Endothelial cell (in vitro differentiated cells): ENCODE data around the gene SCAI. TPM values are rescaled to one million over a fixed set of nuclear protein-coding genes. Genes with fewer than 3 reads are reported as not detected.
A peak's percentile ranks its signal among the peaks of the same experiment; 100 is the strongest.

Experiments used
- DNase-seq: peaks from one replicate; pipeline ENCODE4 v3.0.0; 2021; ENCODE audit warnings: low spot score
- H3K27ac Mint-ChIP-seq: one replicate; pipeline ENCODE4 v1.8.0; 2021; ENCODE audit warnings: mixed read lengths, inconsistent platforms; ENCODE audit not compliant: unreplicated experiment
- H3K27me3 Mint-ChIP-seq: one replicate; pipeline ENCODE4 v1.8.0; 2021; ENCODE audit warnings: mild to moderate bottlenecking, moderate library complexity, mixed read lengths, inconsistent platforms; ENCODE audit not compliant: unreplicated experiment
- H3K36me3 Mint-ChIP-seq: one replicate; pipeline ENCODE4 v1.8.0; 2021; ENCODE audit warnings: mild to moderate bottlenecking, low read depth, mixed read lengths, inconsistent platforms; ENCODE audit not compliant: unreplicated experiment
- H3K4me1 Mint-ChIP-seq: one replicate; pipeline ENCODE4 v1.8.0; 2021; ENCODE audit warnings: mild to moderate bottlenecking, mixed read lengths, inconsistent platforms; ENCODE audit not compliant: unreplicated experiment
- H3K4me3 Mint-ChIP-seq: one replicate; pipeline ENCODE4 v1.8.0; 2021; ENCODE audit warnings: mild to moderate bottlenecking, mixed read lengths, inconsistent platforms; ENCODE audit not compliant: unreplicated experiment
- H3K9me3 Mint-ChIP-seq: one replicate; pipeline ENCODE4 v1.8.0; 2021; ENCODE audit warnings: mixed read lengths, inconsistent platforms; ENCODE audit not compliant: unreplicated experiment
- CTCF ChIP-seq: fragments of 200-600 bp; sonication (generic); IDR thresholded peaks from one replicate; pipeline ENCODE4 v1.5.0; 2021; ENCODE audit warnings: antibody characterized with exemption; ENCODE audit not compliant: unreplicated experiment
- total RNA-seq: library from RNA; stranded (reverse); fragmentation: NEBNext Ultra II Directional; extraction: Animal tissue kit (Norgen Biotek cat#: 25700); gene quantifications from one replicate; pipeline ENCODE4 v1.2.1, GENCODE V29; 2021; ENCODE audit not compliant: unreplicated experiment

Gene SCAI
- total RNA-seq, 1 donor from 2014 or later = 12.3 TPM

DNA sequence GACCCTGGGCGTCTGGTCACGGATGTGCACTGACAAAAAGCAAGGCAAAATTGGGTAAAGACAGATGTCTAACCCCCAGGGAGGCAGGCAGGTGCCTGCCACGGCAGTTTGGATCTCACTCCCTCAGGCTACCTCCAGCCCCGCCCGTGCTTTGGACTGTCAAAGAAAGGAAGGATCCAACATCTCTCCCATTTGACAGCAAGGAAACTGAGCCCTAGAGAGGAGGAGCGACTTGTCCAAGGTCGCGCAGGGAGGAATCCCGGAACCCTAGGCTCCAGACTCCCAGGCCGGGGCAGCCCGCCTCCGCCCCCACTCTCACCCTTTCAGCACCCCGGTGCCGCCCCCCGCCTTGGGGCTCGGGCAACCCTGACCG is 202.8 kb downstream of the SCAI start:
- H3K27me3 Mint-ChIP-seq = peaks cover 1% of the 10 kb centered on the region
- DNase-seq = no peak
- H3K9me3 Mint-ChIP-seq = no peaks in the 10 kb centered on the region
- peaks cover 6% of the 10 kb centered on the region for H3K4me1 Mint-ChIP-seq
- no peak for TF ChIP-seq CTCF
- H3K4me3 Mint-ChIP-seq = peak overlapping the region; percentile 91
- H3K27ac Mint-ChIP-seq = no peak overlapping the region
- H3K36me3 Mint-ChIP-seq = no peaks in the 10 kb centered on the region

GRCh38 chr9:124939944-124940343 is 203.4 kb downstream of the SCAI start:
- no peak for DNase-seq
- no peak overlapping the region for H3K27ac Mint-ChIP-seq
- peak overlapping the region; percentile 91 for H3K4me3 Mint-ChIP-seq
- H3K9me3 Mint-ChIP-seq = no peaks in the 10 kb centered on the region
- H3K36me3 Mint-ChIP-seq = no peaks in the 10 kb centered on the region
- H3K4me1 Mint-ChIP-seq = peaks cover 6% of the 10 kb centered on the region
- TF ChIP-seq CTCF = no peak
- H3K27me3 Mint-ChIP-seq = peaks cover 1% of the 10 kb centered on the region

- Mint-ChIP-seq H3K27ac (no peak overlapping the region), H3K4me1 (no peaks in the 10 kb centered on the region), H3K9me3 (no peaks in the 10 kb centered on the region), H3K4me3 (no peak overlapping the region), H3K27me3 (peaks cover 1% of the 10 kb centered on the region), H3K36me3 (no peaks in the 10 kb centered on the region)
- no peak for DNase-seq
- no peak for TF ChIP-seq CTCF
Observed at GRCh38 chr9:124934290-124934689, 209.0 kb downstream of the SCAI start.

DNA sequence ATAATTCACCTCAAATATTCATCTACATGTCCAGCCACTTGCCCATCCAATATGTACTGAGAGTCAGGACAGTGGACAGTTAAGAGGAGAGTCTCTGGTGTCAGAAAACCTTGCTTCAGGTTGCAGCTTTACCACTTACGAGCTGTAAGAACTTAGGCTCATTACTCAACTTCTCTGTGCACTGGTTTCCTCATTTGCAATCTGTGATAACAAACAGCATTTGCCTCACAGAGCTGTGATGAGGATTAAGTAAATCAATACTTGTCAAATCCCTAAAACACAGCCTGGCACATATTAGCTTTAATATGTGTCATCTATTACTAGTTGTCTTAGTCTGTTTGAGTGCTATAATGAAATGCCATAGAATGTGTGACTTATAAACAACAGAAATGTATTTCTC is 211.0 kb downstream of the SCAI start:
- Mint-ChIP-seq H3K9me3 (no peaks in the 10 kb centered on the region), H3K4me1 (no peaks in the 10 kb centered on the region), H3K36me3 (no peaks in the 10 kb centered on the region), H3K27ac (no peak overlapping the region), H3K4me3 (no peak overlapping the region), H3K27me3 (peaks cover 1% of the 10 kb centered on the region)
- no peak for DNase-seq
- no peak for TF ChIP-seq CTCF

- H3K27me3 Mint-ChIP-seq = peaks cover 1% of the 10 kb centered on the region
- no peak for TF ChIP-seq CTCF
- no peaks in the 10 kb centered on the region for H3K9me3 Mint-ChIP-seq
- no peak overlapping the region for H3K4me3 Mint-ChIP-seq
- DNase-seq = no peak
- no peaks in the 10 kb centered on the region for H3K4me1 Mint-ChIP-seq
- no peak overlapping the region for H3K27ac Mint-ChIP-seq
- peaks cover 5% of the 10 kb centered on the region for H3K36me3 Mint-ChIP-seq
Observed at GRCh38 chr9:124929464-124929863, 213.9 kb downstream of the SCAI start.
